ENCODE data around the gene NUDT22. TPM values are rescaled to one million over a fixed set of nuclear protein-coding genes. Genes with fewer than 3 reads are reported as not detected.

The NUDT22 gene
- total RNA-seq, 1 donor: 56.5 TPM

DNA sequence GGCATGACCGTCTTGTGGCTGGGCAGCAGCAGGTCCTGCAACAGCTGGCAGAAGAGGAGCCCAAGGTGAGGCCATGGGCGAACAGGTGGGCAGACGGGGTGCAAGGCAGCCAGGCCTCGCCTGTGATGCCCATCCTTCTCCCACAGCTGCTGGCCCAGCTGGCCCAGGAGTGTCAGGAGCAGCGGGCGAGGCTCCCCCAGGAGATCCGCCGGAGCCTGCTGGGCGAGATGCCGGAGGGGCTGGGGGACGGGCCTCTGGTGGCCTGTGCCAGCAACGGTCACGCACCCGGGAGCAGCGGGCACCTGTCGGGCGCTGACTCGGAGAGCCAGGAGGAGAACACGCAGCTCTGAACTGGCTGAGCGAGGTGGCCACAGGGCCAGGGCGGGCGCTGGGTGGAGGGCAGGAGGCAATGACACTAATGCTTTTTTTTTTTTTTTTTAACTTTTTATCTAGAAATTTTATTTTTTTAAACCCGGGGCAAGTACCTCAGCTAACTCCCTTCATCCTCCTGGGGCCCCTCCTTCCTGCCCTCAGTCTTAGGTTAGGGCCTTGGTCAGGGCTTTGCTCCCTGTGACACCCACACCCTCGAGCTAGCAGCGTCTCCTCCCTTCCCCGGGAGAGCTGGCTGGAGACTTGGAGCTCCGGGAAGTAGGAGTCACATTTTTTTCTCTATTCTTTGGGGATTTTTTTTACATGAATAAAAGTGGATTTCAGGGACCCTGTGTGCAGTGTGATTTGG lies 41.3 kb downstream of the NUDT22 start:
- no peak overlapping the region for H3K27ac ChIP-seq (ENCODE audit: low read depth, low read length)

DNA sequence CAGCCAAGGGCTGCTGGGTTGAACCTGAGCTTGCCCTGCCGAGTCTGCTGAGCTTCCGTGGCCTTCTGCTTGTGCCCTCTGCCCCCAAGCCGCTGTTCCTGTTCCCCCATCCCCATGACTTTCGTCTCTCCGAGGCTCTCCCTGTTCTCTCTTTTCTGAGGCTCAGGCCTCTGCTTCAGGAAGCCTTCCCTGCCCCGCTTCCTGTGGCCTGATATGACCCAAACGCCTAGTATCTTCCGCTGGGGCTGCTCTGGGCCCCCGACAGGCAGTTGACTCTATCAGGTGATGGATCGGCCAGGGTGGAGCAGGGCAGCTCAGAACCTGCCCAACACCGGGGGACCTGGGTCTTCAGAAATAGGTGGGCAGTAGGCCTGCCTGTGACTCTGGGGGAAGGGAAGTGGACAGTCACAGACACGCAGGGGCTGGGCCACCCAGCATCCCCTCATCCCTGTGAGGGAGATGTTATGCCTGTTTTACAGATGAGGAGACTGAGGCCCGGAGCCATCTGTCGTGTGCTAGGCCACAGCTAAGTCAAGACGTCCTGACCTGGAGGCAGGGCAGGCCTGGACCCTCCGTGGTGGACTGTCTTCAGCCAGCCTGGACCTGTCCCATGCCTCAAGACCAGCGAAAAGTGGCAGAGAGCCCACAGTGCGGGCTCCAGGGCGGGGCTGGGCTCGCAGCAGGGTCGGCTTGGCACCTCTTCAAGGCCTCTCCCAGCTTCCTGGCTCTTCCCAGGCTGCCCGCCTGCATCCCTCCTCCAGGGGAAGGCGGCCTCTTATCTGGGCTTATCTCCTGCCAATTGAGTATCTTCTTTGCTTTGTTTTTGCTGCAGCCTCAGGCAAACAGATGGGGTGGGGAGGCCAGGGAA lies 42.2 kb downstream of the NUDT22 start:
- Histone ChIP-seq H3K27ac (ENCODE audit: low read depth, low read length) (peak overlapping the region; percentile 94), H4K20me1 (ENCODE audit: insufficient read depth, low read length) (no peaks in the 10 kb centered on the region), H2AFZ (ENCODE audit: low read length) (no peak overlapping the region), H3K9me3 (ENCODE audit: low read depth, low read length) (no peaks in the 10 kb centered on the region), H3K4me1 (ENCODE audit: insufficient read depth, low read length) (peaks cover 27% of the 10 kb centered on the region), H3K79me2 (ENCODE audit: insufficient read depth, low read length) (no peaks in the 10 kb centered on the region), H3K27me3 (ENCODE audit: insufficient read depth, low read length) (no peaks in the 10 kb centered on the region), H3K36me3 (ENCODE audit: insufficient read depth, low read length) (peaks cover 28% of the 10 kb centered on the region), H3K4me3 (ENCODE audit: insufficient read depth, low read length) (peak overlapping the region; percentile 74), H3K4me2 (ENCODE audit: insufficient read depth, low read length) (peak overlapping the region; percentile 96)
- TF ChIP-seq, protein P1, sequence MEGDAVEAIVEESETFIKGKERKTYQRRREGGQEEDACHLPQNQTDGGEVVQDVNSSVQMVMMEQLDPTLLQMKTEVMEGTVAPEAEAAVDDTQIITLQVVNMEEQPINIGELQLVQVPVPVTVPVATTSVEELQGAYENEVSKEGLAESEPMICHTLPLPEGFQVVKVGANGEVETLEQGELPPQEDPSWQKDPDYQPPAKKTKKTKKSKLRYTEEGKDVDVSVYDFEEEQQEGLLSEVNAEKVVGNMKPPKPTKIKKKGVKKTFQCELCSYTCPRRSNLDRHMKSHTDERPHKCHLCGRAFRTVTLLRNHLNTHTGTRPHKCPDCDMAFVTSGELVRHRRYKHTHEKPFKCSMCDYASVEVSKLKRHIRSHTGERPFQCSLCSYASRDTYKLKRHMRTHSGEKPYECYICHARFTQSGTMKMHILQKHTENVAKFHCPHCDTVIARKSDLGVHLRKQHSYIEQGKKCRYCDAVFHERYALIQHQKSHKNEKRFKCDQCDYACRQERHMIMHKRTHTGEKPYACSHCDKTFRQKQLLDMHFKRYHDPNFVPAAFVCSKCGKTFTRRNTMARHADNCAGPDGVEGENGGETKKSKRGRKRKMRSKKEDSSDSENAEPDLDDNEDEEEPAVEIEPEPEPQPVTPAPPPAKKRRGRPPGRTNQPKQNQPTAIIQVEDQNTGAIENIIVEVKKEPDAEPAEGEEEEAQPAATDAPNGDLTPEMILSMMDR (IDR thresholded peaks at IDR 0.05; ENCODE audit: extremely low read depth, low read depth, low read length): no peak
- DNase-seq (ENCODE audit: insufficient read length, low spot score, missing footprints): peak; percentile 90

More for the DNA sequence above, 41.3 kb downstream of the NUDT22 start:
- H3K36me3 ChIP-seq (ENCODE audit: insufficient read depth, low read length): peaks cover 36% of the 10 kb centered on the region
- H3K4me2 ChIP-seq (ENCODE audit: insufficient read depth, low read length): no peak overlapping the region
- H3K9me3 ChIP-seq (ENCODE audit: low read depth, low read length): no peaks in the 10 kb centered on the region
- no peaks in the 10 kb centered on the region for H3K27me3 ChIP-seq (ENCODE audit: insufficient read depth, low read length)
- no peak overlapping the region for H3K4me3 ChIP-seq (ENCODE audit: insufficient read depth, low read length)
- TF ChIP-seq, protein P1 (IDR thresholded peaks at IDR 0.05; ENCODE audit: extremely low read depth, low read depth, low read length): no peak
- peaks cover 33% of the 10 kb centered on the region for H3K4me1 ChIP-seq (ENCODE audit: insufficient read depth, low read length)
- H4K20me1 ChIP-seq (ENCODE audit: insufficient read depth, low read length): no peaks in the 10 kb centered on the region
- no peak overlapping the region for H2AFZ ChIP-seq (ENCODE audit: low read length)
- DNase-seq (ENCODE audit: insufficient read length, low spot score, missing footprints): peak; percentile 90
- no peaks in the 10 kb centered on the region for H3K79me2 ChIP-seq (ENCODE audit: insufficient read depth, low read length)

DNA sequence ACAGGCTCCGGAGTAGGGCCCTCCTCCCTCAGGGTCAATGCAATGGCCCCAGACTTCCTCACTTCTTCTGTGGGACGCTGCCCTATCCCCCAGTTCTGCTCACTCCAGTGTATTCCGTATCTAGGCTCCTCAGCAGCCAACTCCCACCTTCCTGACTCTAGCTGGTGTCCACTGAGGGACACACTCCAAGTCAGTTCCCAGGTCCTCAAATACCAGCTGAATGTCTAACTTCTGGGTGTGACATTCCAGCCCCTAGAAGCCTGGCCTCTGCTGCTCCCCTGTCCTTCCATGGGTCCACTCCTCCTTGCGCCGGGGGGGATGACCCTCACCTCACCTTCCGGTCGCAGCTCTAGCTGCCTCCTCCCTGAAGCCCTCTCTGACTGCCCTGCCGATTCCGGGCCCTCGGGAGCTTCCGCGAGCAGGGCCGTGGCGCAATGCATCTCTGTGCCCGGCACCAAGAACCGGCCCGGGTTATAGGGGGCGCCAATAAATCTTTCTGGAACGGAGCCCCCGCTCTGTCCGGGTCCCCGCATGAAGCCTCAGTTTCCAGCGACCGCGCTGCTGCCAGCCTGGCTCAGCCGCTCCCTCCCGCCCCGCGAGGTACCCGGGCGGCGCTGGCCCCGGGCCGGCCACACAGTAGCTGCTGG lies 42.9 kb downstream of the NUDT22 start:
- no peaks in the 10 kb centered on the region for H4K20me1 ChIP-seq (ENCODE audit: insufficient read depth, low read length)
- peak overlapping the region; percentile 96 for H3K4me2 ChIP-seq (ENCODE audit: insufficient read depth, low read length)
- peak overlapping the region; percentile 56 for H2AFZ ChIP-seq (ENCODE audit: low read length)

More for the DNA sequence above, 42.9 kb downstream of the NUDT22 start:
- Histone ChIP-seq H3K4me1 (ENCODE audit: insufficient read depth, low read length) (peaks cover 27% of the 10 kb centered on the region), H3K36me3 (ENCODE audit: insufficient read depth, low read length) (peaks cover 23% of the 10 kb centered on the region), H3K27me3 (ENCODE audit: insufficient read depth, low read length) (no peaks in the 10 kb centered on the region), H3K79me2 (ENCODE audit: insufficient read depth, low read length) (no peaks in the 10 kb centered on the region), H3K9me3 (ENCODE audit: low read depth, low read length) (no peaks in the 10 kb centered on the region), H3K4me3 (ENCODE audit: insufficient read depth, low read length) (peak overlapping the region; percentile 74), H3K27ac (ENCODE audit: low read depth, low read length) (peak overlapping the region; percentile 94)
- peak; percentile 90 for DNase-seq (ENCODE audit: insufficient read length, low spot score, missing footprints)
- TF ChIP-seq, protein P1 (IDR thresholded peaks at IDR 0.05; ENCODE audit: extremely low read depth, low read depth, low read length): no peak
